ENCODE measurements around the gene NHEJ1.

The NHEJ1 gene

DNA sequence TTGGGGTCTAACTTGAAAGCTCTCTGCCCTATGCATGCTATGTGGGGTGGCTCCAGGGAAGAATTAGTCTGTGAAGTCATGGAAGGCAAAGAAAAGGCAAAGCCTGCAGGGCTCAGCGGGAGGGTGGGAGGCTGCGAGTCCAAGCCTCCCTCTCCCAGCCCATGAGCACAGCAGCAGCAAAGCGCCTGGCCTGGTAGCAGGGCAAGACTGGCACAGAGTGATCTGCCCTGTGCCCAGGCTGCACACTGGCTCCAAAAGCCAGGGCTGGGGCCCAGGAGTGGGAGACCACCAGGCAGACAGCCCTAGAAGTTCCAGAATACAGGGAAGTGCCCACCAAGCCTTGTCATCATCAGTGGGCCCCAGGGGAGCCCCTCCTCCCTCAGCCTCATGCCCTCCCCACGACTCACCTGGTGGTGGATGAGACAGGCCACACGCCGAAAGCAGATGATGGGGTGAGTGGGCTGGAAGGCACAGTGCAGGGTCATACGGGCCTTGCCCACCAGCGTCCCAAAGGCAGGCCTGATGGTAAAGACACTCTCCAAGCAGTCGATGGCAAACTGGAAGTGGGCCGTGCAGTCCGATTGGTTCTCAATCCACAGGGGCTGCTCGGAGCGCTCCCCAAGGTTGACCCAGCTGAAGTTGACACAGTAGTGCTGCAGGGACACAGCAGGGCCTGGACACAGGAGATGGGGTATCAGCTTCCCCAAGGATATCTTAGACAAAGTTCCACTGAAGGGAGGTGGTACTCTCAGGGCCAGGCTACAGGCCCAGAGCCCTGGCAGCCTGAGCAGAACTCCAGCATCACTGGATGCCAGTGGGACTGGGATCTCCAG, 131.4 kb downstream of the NHEJ1 start:
- Histone ChIP-seq H2AFZ (ENCODE audit: low read length) (no peak overlapping the region), H3K36me3 (replicated peaks; ENCODE audit: insufficient read depth, low read length) (no peaks in the 10 kb centered on the region), H3K9me3 (replicated peaks; ENCODE audit: insufficient read depth, low read length) (no peaks in the 10 kb centered on the region), H3F3A (ENCODE audit: insufficient read depth, low read length) (no peaks in the 10 kb centered on the region), H3K4me2 (ENCODE audit: low read depth, low read length) (no peak overlapping the region), H3K9me2 (replicated peaks; ENCODE audit: insufficient read depth, low read length) (no peaks in the 10 kb centered on the region), H3K4me3 (ENCODE audit: low read length) (no peak overlapping the region), H3K9ac (ENCODE audit: low read length) (no peak overlapping the region), H3K27me3 (replicated peaks; ENCODE audit: insufficient read depth, low read length) (peaks cover 85% of the 10 kb centered on the region), H3K4me1 (ENCODE audit: low read length) (no peaks in the 10 kb centered on the region), H3K79me2 (ENCODE audit: low read length) (no peaks in the 10 kb centered on the region), H3K27ac (ENCODE audit: low read length) (no peak overlapping the region), H4K20me1 (ENCODE audit: insufficient read depth, low read length) (no peaks in the 10 kb centered on the region)
- no peak for DNase-seq
- TF ChIP-seq EZH2phosphoT487 (IDR thresholded peaks at IDR 0.05; ENCODE audit: low read length) (no peak), EZH2 (optimal IDR thresholded peaks at IDR 0.05; ENCODE audit: low read depth, low read length) (no peak)
- TF ChIP-seq, protein P1, sequence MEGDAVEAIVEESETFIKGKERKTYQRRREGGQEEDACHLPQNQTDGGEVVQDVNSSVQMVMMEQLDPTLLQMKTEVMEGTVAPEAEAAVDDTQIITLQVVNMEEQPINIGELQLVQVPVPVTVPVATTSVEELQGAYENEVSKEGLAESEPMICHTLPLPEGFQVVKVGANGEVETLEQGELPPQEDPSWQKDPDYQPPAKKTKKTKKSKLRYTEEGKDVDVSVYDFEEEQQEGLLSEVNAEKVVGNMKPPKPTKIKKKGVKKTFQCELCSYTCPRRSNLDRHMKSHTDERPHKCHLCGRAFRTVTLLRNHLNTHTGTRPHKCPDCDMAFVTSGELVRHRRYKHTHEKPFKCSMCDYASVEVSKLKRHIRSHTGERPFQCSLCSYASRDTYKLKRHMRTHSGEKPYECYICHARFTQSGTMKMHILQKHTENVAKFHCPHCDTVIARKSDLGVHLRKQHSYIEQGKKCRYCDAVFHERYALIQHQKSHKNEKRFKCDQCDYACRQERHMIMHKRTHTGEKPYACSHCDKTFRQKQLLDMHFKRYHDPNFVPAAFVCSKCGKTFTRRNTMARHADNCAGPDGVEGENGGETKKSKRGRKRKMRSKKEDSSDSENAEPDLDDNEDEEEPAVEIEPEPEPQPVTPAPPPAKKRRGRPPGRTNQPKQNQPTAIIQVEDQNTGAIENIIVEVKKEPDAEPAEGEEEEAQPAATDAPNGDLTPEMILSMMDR (IDR thresholded peaks at IDR 0.05; ENCODE audit: low read length), result no peak

DNA sequence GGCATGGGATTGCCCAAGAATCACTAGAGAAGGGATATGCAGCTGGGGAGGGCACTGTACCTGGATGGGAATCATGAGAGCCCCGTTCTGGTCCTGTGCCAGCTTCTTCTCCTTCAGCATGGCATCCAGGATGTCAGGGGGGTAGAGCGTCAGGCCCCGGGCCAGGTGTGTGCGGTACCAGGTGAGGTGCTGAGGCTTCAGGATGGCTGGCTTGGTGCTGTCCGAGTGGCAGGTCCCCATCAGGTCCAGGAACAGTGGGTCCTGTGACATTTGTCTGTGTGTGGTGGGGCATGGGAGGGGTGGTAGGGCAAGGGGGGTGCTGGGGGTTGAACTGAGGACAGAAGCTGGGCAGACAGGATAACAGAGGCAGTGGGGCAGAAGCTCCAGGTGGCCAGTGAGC, 132.5 kb downstream of the NHEJ1 start:
- Histone ChIP-seq H3K4me3 (ENCODE audit: low read length) (no peak overlapping the region), H3K27ac (ENCODE audit: low read length) (no peak overlapping the region), H3K9ac (ENCODE audit: low read length) (no peak overlapping the region), H4K20me1 (ENCODE audit: insufficient read depth, low read length) (no peaks in the 10 kb centered on the region), H3K9me2 (replicated peaks; ENCODE audit: insufficient read depth, low read length) (no peaks in the 10 kb centered on the region), H3K4me2 (ENCODE audit: low read depth, low read length) (no peak overlapping the region), H3K27me3 (replicated peaks; ENCODE audit: insufficient read depth, low read length) (peaks cover 80% of the 10 kb centered on the region), H3K79me2 (ENCODE audit: low read length) (no peaks in the 10 kb centered on the region), H3K4me1 (ENCODE audit: low read length) (no peaks in the 10 kb centered on the region), H3K9me3 (replicated peaks; ENCODE audit: insufficient read depth, low read length) (no peaks in the 10 kb centered on the region), H2AFZ (ENCODE audit: low read length) (no peak overlapping the region), H3K36me3 (replicated peaks; ENCODE audit: insufficient read depth, low read length) (no peaks in the 10 kb centered on the region), H3F3A (ENCODE audit: insufficient read depth, low read length) (no peaks in the 10 kb centered on the region)
- TF ChIP-seq EZH2 (optimal IDR thresholded peaks at IDR 0.05; ENCODE audit: low read depth, low read length), result no peak
- TF ChIP-seq, protein P1 (IDR thresholded peaks at IDR 0.05; ENCODE audit: low read length), result no peak
- no peak for DNase-seq

DNA sequence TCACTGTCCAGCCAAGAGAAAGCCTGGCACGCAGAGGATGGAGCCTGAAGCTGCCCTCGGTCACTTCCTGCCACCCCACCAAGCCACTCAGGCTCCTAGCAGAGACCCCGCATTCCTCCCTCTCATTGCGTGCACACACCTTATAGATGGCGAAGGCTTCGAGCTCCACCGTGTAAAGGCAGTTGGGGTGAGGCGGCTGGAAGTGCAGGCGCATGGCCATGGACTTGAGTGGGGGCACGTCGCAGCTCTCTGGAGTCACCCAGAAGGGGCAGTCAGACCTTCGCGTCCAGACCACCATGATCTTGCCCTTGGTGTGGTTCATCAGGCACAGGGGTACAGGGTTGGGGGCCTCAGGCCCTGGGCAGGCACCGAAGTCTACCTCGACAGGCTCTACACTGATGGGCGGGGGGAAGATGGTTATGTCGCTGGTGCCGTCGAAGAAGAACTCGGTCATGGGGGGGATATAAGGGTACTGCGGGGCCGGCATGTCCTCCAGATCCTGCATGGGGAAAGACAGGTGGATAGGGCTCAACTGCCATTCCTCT, 133.0 kb downstream of the NHEJ1 start:
- no peaks in the 10 kb centered on the region for H3K79me2 ChIP-seq (ENCODE audit: low read length)
- no peak overlapping the region for H3K4me2 ChIP-seq (ENCODE audit: low read depth, low read length)
- H3K36me3 ChIP-seq (replicated peaks; ENCODE audit: insufficient read depth, low read length), result no peaks in the 10 kb centered on the region
- H3K27ac ChIP-seq (ENCODE audit: low read length), result no peak overlapping the region
- no peak overlapping the region for H3K4me3 ChIP-seq (ENCODE audit: low read length)
- H3K9ac ChIP-seq (ENCODE audit: low read length), result no peak overlapping the region
- H3K27me3 ChIP-seq (replicated peaks; ENCODE audit: insufficient read depth, low read length), result peaks cover 80% of the 10 kb centered on the region
- H3K9me3 ChIP-seq (replicated peaks; ENCODE audit: insufficient read depth, low read length), result no peaks in the 10 kb centered on the region
- no peaks in the 10 kb centered on the region for H4K20me1 ChIP-seq (ENCODE audit: insufficient read depth, low read length)
- DNase-seq, result no peak
- TF ChIP-seq EZH2 (optimal IDR thresholded peaks at IDR 0.05; ENCODE audit: low read depth, low read length) (no peak), EZH2phosphoT487 (IDR thresholded peaks at IDR 0.05; ENCODE audit: low read length) (no peak)
- TF ChIP-seq, protein P1 (IDR thresholded peaks at IDR 0.05; ENCODE audit: low read length), result no peak
- no peak overlapping the region for H2AFZ ChIP-seq (ENCODE audit: low read length)
- no peaks in the 10 kb centered on the region for H3F3A ChIP-seq (ENCODE audit: insufficient read depth, low read length)
- H3K4me1 ChIP-seq (ENCODE audit: low read length), result no peaks in the 10 kb centered on the region
- no peaks in the 10 kb centered on the region for H3K9me2 ChIP-seq (replicated peaks; ENCODE audit: insufficient read depth, low read length)
